ENCODE results near the gene BRD4.

The BRD4 gene

GRCh38 chr19:15268192-15268927 lies 64.0 kb downstream of the BRD4 start:
- DNase-seq: no peak

- peak in 3 of 58 donors; percentile 10 to 19 (median 11) for DNase-seq
Observed at GRCh38 chr19:15266683-15267082, 65.7 kb downstream of the BRD4 start.

- peak in 57 of 58 donors; percentile 28 to 97 (median 88) for DNase-seq
Observed at GRCh38 chr19:15265850-15266248, 66.5 kb downstream of the BRD4 start.

- DNase-seq: no peak
Observed at GRCh38 chr19:15265214-15265849, 67.0 kb downstream of the BRD4 start.

GRCh38 chr19:15264933-15265206 lies 67.5 kb downstream of the BRD4 start:
- DNase-seq: no peak

GRCh38 chr19:15264061-15264932 lies 68.0 kb downstream of the BRD4 start:
- peak in 52 of 58 donors; percentile 6 to 79 (median 53) for DNase-seq

- no peak for DNase-seq
Observed at GRCh38 chr19:15263361-15263985, 68.9 kb downstream of the BRD4 start.

- no peak for DNase-seq
Observed at GRCh38 chr19:15262011-15262410, 70.3 kb downstream of the BRD4 start.

GRCh38 chr19:15260939-15261338 lies 71.4 kb downstream of the BRD4 start:
- no peak for DNase-seq

GRCh38 chr19:15259907-15260306 lies 72.4 kb downstream of the BRD4 start:
- no peak for DNase-seq

GRCh38 chr19:15257782-15258181 lies 74.6 kb downstream of the BRD4 start:
- no peak for DNase-seq

GRCh38 chr19:15256708-15257331 lies 75.5 kb downstream of the BRD4 start:
- DNase-seq: no peak

GRCh38 chr19:15255359-15255990 lies 76.9 kb downstream of the BRD4 start:
- DNase-seq: no peak

- no peak for DNase-seq
Observed at GRCh38 chr19:15254547-15254946, 77.8 kb downstream of the BRD4 start.

- DNase-seq: no peak
Observed at GRCh38 chr19:15253513-15253912, 78.8 kb downstream of the BRD4 start.

- DNase-seq: no peak
Observed at GRCh38 chr19:15253061-15253460, 79.3 kb downstream of the BRD4 start.

GRCh38 chr19:15252398-15253018 lies 79.8 kb downstream of the BRD4 start:
- DNase-seq: peak in 46 of 58 donors; percentile 7 to 73 (median 38)

GRCh38 chr19:15251749-15252397 lies 80.5 kb downstream of the BRD4 start:
- DNase-seq: peak in 8 of 58 donors; percentile 9 to 65 (median 31)

GRCh38 chr19:15251010-15251748 lies 81.2 kb downstream of the BRD4 start:
- DNase-seq: peak in 7 of 58 donors; percentile 14 to 65 (median 30)
